Epithelial cell of esophagus (primary cell): ENCODE results near the gene NELL1.

Source experiments
- DNase-seq: peaks from one replicate; pipeline ENCODE4 v3.0.0; 2010; ENCODE audit warnings: low read depth
- H3K4me3 ChIP-seq: 2 replicates; pipeline ENCODE4 v1.5.1; 2011; ENCODE audit warnings: mild to moderate bottlenecking, low read length, control low read depth
- TF ChIP-seq, protein P1 (sequence below): IDR thresholded peaks from 2 replicates; pipeline ENCODE4 v1.5.1; 2011; ENCODE audit warnings: low read depth, mild to moderate bottlenecking, low read length, control low read depth, inconsistent platforms; ENCODE audit not compliant: insufficient read depth; ENCODE audit errors: missing control alignments

NELL1 gene

DNA sequence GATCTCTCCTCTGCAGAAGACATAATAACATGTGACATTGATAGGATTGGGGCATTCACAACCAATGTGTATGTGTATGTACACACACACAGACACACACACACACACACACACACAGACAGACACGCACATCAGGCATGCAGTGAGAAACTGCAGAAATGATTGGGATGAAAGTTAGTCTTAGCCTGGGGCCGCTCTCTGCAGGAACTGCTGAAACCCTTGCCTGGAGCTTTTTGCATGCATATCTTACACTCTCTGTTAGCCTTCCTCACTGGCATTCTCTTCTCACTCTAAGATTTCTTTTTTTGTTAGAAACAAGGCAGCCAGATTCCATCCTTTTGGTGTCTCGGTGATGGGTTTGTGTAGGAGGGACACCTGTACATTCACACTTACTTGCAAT, 337.9 kb downstream of the NELL1 start:
- no peak for DNase-seq
- TF ChIP-seq, protein P1, sequence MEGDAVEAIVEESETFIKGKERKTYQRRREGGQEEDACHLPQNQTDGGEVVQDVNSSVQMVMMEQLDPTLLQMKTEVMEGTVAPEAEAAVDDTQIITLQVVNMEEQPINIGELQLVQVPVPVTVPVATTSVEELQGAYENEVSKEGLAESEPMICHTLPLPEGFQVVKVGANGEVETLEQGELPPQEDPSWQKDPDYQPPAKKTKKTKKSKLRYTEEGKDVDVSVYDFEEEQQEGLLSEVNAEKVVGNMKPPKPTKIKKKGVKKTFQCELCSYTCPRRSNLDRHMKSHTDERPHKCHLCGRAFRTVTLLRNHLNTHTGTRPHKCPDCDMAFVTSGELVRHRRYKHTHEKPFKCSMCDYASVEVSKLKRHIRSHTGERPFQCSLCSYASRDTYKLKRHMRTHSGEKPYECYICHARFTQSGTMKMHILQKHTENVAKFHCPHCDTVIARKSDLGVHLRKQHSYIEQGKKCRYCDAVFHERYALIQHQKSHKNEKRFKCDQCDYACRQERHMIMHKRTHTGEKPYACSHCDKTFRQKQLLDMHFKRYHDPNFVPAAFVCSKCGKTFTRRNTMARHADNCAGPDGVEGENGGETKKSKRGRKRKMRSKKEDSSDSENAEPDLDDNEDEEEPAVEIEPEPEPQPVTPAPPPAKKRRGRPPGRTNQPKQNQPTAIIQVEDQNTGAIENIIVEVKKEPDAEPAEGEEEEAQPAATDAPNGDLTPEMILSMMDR, result no peak
- H3K4me3 ChIP-seq, result no peak overlapping the region

DNA sequence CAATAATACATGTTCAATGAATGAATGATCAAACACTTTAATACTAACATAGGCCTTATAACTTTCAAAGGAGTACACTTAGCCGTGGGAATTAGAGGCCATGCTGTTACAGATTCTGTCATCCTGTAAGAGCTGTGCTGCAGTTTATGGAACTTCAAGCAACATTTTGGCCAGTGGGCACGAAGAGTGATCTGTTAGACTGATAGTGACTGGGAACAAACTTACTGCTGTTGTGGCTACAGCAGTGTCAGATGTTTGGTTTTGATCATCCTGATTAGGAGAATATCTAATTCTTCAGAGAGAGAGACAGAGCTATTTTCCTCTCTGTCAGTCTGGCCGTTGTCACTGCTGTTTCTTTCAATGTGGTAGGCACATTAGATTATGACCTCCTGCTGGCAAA, 348.9 kb downstream of the NELL1 start:
- no peak overlapping the region for H3K4me3 ChIP-seq
- no peak for DNase-seq
- TF ChIP-seq, protein P1, result no peak

DNA sequence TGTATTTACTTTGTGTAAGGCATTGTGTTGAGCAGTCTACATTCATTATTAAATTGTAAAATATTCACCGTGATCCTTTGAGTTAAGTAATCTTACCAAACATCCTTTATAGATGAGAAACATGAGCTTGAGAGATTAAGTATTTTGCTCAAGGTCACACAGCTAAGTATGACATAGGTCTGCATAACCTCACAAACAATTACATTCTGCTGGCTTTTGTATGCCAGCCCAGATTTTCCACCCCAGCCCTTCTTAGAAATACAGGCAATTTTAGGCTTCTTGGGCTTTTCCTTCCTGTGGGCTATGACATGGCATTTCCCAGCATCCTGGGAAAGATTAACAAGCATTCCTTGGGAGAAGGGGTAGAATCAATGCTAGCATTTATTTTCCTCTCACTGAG, 357.3 kb downstream of the NELL1 start:
- TF ChIP-seq, protein P1, result no peak
- no peak overlapping the region for H3K4me3 ChIP-seq
- no peak for DNase-seq

DNA sequence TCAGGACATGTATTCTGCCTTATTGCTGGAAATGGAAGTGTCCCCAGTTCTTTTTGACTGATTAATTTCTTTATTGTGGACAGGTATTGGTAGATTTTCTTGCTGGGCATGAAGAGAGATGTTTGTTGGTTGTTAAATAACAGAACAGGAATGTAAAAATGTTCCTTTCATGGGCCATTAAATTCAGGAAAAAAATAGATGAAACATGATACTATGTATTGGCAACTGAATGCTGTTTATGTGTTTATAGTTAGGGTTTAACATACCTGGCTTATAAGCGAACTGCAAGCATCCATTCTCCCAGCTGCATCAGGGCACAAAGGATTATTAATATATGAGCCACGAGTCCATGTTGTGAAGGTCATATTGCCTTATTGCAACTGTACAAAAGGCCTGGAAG, 368.5 kb downstream of the NELL1 start:
- DNase-seq, result no peak
- H3K4me3 ChIP-seq, result no peak overlapping the region
- TF ChIP-seq, protein P1, result no peak

DNA sequence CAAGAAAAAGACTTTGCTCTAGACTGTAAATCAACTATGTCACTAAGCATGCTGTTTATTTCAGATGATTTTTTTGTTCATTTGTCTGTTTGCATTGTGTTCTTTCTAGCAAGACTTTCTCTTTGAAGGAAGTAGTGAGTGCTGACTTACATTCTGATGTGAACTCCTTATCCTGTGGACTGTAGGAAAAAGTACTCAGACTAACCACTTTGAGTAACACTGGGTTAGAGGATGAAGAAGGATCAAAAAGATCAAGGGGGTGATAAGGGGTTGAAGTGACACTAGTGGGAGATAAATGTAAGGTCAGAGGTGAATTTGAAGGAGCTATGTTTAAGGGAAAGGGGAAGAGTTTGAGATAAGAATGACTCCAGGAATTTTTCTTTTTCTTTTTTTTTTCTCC, 369.4 kb downstream of the NELL1 start:
- DNase-seq, result no peak
- TF ChIP-seq, protein P1, result no peak
- no peak overlapping the region for H3K4me3 ChIP-seq

DNA sequence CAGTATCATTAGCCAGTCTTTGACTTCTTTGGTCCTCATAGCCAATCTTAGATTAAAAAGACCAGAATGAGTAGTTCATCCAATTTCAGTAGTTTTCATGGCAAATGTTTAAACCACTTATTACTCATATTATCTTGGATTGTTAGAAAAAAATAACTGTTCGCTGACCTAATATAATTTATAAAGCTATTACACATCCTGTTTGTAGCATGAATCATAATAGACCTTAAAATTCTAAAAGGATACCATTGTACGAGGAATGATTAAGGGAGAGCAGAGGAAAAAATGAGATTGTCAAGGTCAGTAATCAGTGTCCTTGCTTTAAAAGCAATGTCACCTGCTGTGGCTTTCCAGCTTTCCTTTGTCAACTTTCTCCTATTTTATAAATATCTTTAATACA, 371.2 kb downstream of the NELL1 start:
- TF ChIP-seq, protein P1, result no peak
- no peak for DNase-seq
- H3K4me3 ChIP-seq, result no peak overlapping the region

DNA sequence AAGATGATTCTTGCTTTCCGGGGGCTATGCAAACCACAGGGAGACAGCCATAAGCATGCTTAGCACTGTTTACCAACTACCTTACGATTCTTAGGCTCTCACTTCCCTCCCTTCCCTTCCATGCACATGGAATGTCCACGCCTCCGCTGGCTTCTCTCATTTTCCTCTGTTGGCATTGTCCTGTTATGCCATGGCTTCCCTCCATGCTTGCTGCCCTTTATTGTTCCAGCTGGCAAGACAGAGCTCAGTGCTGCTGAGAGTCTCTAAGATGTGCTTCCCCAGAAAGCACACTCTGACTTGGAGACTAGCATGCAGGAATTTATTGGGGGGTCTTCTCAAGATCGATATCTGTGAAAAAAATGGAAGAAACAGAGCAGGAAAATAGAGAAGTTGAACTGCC, 379.2 kb downstream of the NELL1 start:
- TF ChIP-seq, protein P1, result no peak
- DNase-seq, result no peak
- no peak overlapping the region for H3K4me3 ChIP-seq
